Measurements from ENCODE around the gene STAG3. TPM values are rescaled to one million over a fixed set of nuclear protein-coding genes. Genes with fewer than 3 reads are reported as not detected.
"Not testable (repeated sequence)": the region's sequence is repeated elsewhere in the genome, so short reads cannot be mapped to it uniquely, and the experiment has no call there.

Gene STAG3
- total and polyA plus RNA-seq, 2 of the 4 experiments (the other 2 are of a cell fraction): 0.36 to 0.65 TPM

- 100% methylated on average over 1 of the region's 8 CpGs; no CpG with 5 or more reads in 1 of the 2 experiments for WGBS, 2 experiments (ENCODE audit: extremely low coverage in 2 of 2, insufficient read length in 1 of 2)
These were observed 82.3 kb downstream of the STAG3 start for GRCh38 chr7:100259984-100260383.

GRCh38 chr7:100262896-100263295, 85.2 kb downstream of the STAG3 start:
- H3K9me1 ChIP-seq (ENCODE audit: insufficient read depth, low read length); DNase-seq; H3K36me3 ChIP-seq (ENCODE audit: control insufficient read depth, insufficient read depth, low read length); H3K56ac ChIP-seq (ENCODE audit: extremely low read depth, insufficient read depth, low read length); H4K8ac ChIP-seq (ENCODE audit: low read depth in 2 of 2, low read length in 2 of 2); intact Hi-C loops (cut with micrococcal nuclease); H3K14ac ChIP-seq (replicated peaks; ENCODE audit: low read depth, low read length); dilution Hi-C loops (cut with HindIII; ENCODE audit: low sequenced_read_pairs, unreplicated experiment); H3K27ac ChIP-seq (ENCODE audit: insufficient read depth, low read length); H2BK15ac ChIP-seq (ENCODE audit: low read depth, low read length); H4K91ac ChIP-seq (ENCODE audit: insufficient read depth, low read depth, low read length); H2BK120ac ChIP-seq (ENCODE audit: low read depth, low read length); H4K5ac ChIP-seq (ENCODE audit: low read depth, low read length); H2AK9ac ChIP-seq (replicated peaks; ENCODE audit: low read depth, low read length, poor library complexity); H2BK5ac ChIP-seq (ENCODE audit: low read depth, low read length, poor library complexity, severe bottlenecking); H3K9me3 ChIP-seq (ENCODE audit: control insufficient read depth, insufficient read depth, low read length); CTCF ChIA-PET; H2AFZ ChIP-seq (replicated peaks; ENCODE audit: low read length, poor library complexity); in situ Hi-C loops (cut with MboI; ENCODE audit: low sequenced_read_pairs); H3K4ac ChIP-seq (ENCODE audit: low read depth, low read length); H3K4me2 ChIP-seq (ENCODE audit: low read depth, low read length); H2BK20ac ChIP-seq (ENCODE audit: low read depth, low read length); H3K4me1 ChIP-seq (ENCODE audit: control insufficient read depth, insufficient read depth, low read length); POLR2A ChIA-PET (ENCODE audit: unreplicated experiment); BruUV-seq (replicated peaks); H3K23ac ChIP-seq (ENCODE audit: low read depth, low read length); H3K27me3 ChIP-seq (ENCODE audit: control insufficient read depth, insufficient read depth, low read length); H3K18ac ChIP-seq (ENCODE audit: low read depth, low read length); H3K4me3 ChIP-seq (ENCODE audit: insufficient read depth, low read depth, low read length); ATAC-seq (ENCODE audit: low read depth); H3K9ac ChIP-seq (ENCODE audit: low read depth, low read length); H2AK5ac ChIP-seq (ENCODE audit: low read depth, low read length): not testable (repeated sequence)
- Histone ChIP-seq H4K20me1 (ENCODE audit: insufficient read depth, low read length) (peaks cover 21% of the 10 kb centered on the region), H3K79me1 (ENCODE audit: low read depth in 1 of 2, low read length in 2 of 2) (peaks cover 5 to 20% of the 10 kb centered on the region in 2 experiments; a peak in 2 of 4 replicates)
- WGBS, 2 experiments (ENCODE audit: extremely low coverage in 2 of 2, insufficient read length in 1 of 2): 67% methylated on average over 1 of the region's 4 CpGs; no CpG with 5 or more reads in 1 of the 2 experiments

More at GRCh38 chr7:100259984-100260383, 82.3 kb downstream of the STAG3 start:
- H4K5ac ChIP-seq (ENCODE audit: low read depth, low read length); H3K27ac ChIP-seq (ENCODE audit: insufficient read depth, low read length); H3K18ac ChIP-seq (ENCODE audit: low read depth, low read length); H3K4me3 ChIP-seq (ENCODE audit: insufficient read depth, low read depth, low read length); H3K9ac ChIP-seq (ENCODE audit: low read depth, low read length); CTCF ChIA-PET; H4K8ac ChIP-seq (ENCODE audit: low read depth in 2 of 2, low read length in 2 of 2); H4K91ac ChIP-seq (ENCODE audit: insufficient read depth, low read depth, low read length); H2AK5ac ChIP-seq (ENCODE audit: low read depth, low read length); H2BK120ac ChIP-seq (ENCODE audit: low read depth, low read length); H3K14ac ChIP-seq (replicated peaks; ENCODE audit: low read depth, low read length); H3K79me1 ChIP-seq (ENCODE audit: low read depth in 1 of 2, low read length in 2 of 2); intact Hi-C loops (cut with micrococcal nuclease); H3K4ac ChIP-seq (ENCODE audit: low read depth, low read length); H3K56ac ChIP-seq (ENCODE audit: extremely low read depth, insufficient read depth, low read length); H3K9me1 ChIP-seq (ENCODE audit: insufficient read depth, low read length); H2BK15ac ChIP-seq (ENCODE audit: low read depth, low read length); DNase-seq; H2BK5ac ChIP-seq (ENCODE audit: low read depth, low read length, poor library complexity, severe bottlenecking); POLR2A ChIA-PET (ENCODE audit: unreplicated experiment); H3K23ac ChIP-seq (ENCODE audit: low read depth, low read length); in situ Hi-C loops (cut with MboI; ENCODE audit: low sequenced_read_pairs); H3K36me3 ChIP-seq (ENCODE audit: control insufficient read depth, insufficient read depth, low read length); H3K4me1 ChIP-seq (ENCODE audit: control insufficient read depth, insufficient read depth, low read length); H3K27me3 ChIP-seq (ENCODE audit: control insufficient read depth, insufficient read depth, low read length); ATAC-seq (ENCODE audit: low read depth); H2AK9ac ChIP-seq (replicated peaks; ENCODE audit: low read depth, low read length, poor library complexity); BruUV-seq (replicated peaks); H2BK20ac ChIP-seq (ENCODE audit: low read depth, low read length); dilution Hi-C loops (cut with HindIII; ENCODE audit: low sequenced_read_pairs, unreplicated experiment); H3K4me2 ChIP-seq (ENCODE audit: low read depth, low read length); H3K9me3 ChIP-seq (ENCODE audit: control insufficient read depth, insufficient read depth, low read length); H2AFZ ChIP-seq (replicated peaks; ENCODE audit: low read length, poor library complexity); H4K20me1 ChIP-seq (ENCODE audit: insufficient read depth, low read length): not testable (repeated sequence)

Data from IMR-90 (cell line).